ENCODE data around the gene DRD1.

The DRD1 gene

DNA sequence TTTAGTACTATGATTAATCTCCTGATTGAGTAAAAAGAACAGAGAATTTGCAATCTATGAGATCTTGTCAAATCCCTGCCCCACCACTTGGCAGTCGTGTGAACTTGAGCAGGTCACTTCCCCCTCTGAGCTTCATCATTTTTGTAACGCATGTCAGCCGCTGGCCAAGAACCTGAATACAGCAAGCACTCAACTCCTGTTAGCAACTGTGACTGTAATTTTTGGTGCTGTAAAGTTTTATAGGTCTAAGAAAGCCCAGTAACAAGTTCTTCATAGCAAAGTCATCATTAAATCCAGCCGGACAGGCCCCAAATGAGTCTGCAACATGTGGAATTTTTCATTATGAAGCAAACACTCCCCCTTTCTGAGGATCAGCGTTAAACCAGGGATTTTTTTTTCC lies 49.4 kb downstream of the DRD1 start:
- H3K79me2 ChIP-seq (ENCODE audit: insufficient read depth, low read depth): no peaks in the 10 kb centered on the region
- H4K20me1 ChIP-seq (ENCODE audit: insufficient read depth): no peaks in the 10 kb centered on the region
- H3K4me1 ChIP-seq (ENCODE audit: low read depth, poor library complexity, severe bottlenecking): no peaks in the 10 kb centered on the region
- H2AFZ ChIP-seq (ENCODE audit: low read depth): no peak overlapping the region
- H3K36me3 ChIP-seq (ENCODE audit: insufficient read depth): no peaks in the 10 kb centered on the region
- no peak overlapping the region for H3K4me3 ChIP-seq (IDR thresholded peaks at IDR 0.05; ENCODE audit: insufficient read depth, low read depth, low read length)
- H3K4me2 ChIP-seq: no peak overlapping the region
- H3K27ac ChIP-seq: no peak overlapping the region
- H3K27me3 ChIP-seq (ENCODE audit: insufficient read depth, low read depth): no peaks in the 10 kb centered on the region
- TF ChIP-seq, protein P1, sequence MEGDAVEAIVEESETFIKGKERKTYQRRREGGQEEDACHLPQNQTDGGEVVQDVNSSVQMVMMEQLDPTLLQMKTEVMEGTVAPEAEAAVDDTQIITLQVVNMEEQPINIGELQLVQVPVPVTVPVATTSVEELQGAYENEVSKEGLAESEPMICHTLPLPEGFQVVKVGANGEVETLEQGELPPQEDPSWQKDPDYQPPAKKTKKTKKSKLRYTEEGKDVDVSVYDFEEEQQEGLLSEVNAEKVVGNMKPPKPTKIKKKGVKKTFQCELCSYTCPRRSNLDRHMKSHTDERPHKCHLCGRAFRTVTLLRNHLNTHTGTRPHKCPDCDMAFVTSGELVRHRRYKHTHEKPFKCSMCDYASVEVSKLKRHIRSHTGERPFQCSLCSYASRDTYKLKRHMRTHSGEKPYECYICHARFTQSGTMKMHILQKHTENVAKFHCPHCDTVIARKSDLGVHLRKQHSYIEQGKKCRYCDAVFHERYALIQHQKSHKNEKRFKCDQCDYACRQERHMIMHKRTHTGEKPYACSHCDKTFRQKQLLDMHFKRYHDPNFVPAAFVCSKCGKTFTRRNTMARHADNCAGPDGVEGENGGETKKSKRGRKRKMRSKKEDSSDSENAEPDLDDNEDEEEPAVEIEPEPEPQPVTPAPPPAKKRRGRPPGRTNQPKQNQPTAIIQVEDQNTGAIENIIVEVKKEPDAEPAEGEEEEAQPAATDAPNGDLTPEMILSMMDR (conservative IDR thresholded peaks at IDR 0.05; ENCODE audit: low read depth, low read length): no peak
- no peak overlapping the region for H3K9ac ChIP-seq

DNA sequence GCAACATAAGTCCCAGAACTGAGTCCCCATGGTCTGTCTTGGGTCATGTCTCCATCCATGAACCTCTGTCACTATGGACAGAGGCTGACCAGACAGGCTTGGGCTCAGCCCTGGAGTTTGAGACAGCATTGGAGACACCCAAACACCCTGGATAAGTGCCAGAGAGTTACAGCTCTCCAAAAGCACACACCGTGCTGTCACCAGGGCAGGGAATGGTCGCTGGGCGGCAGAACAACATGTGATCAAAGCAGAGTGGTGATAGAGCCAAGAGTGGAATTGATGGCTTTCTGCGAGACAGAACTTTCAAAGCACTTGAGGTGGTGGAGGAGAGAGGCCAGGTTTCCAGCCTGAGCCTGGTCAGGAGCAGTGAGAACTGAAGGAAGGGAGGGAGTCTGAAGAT lies 50.1 kb downstream of the DRD1 start:
- Histone ChIP-seq H3K36me3 (ENCODE audit: insufficient read depth) (no peaks in the 10 kb centered on the region), H3K4me3 (IDR thresholded peaks at IDR 0.05; ENCODE audit: insufficient read depth, low read depth, low read length) (no peak overlapping the region), H3K9ac (no peak overlapping the region), H3K79me2 (ENCODE audit: insufficient read depth, low read depth) (no peaks in the 10 kb centered on the region), H2AFZ (ENCODE audit: low read depth) (no peak overlapping the region), H3K27me3 (ENCODE audit: insufficient read depth, low read depth) (no peaks in the 10 kb centered on the region), H4K20me1 (ENCODE audit: insufficient read depth) (no peaks in the 10 kb centered on the region), H3K4me1 (ENCODE audit: low read depth, poor library complexity, severe bottlenecking) (no peaks in the 10 kb centered on the region), H3K27ac (no peak overlapping the region), H3K4me2 (no peak overlapping the region)
- TF ChIP-seq, protein P1 (conservative IDR thresholded peaks at IDR 0.05; ENCODE audit: low read depth, low read length): no peak

DNA sequence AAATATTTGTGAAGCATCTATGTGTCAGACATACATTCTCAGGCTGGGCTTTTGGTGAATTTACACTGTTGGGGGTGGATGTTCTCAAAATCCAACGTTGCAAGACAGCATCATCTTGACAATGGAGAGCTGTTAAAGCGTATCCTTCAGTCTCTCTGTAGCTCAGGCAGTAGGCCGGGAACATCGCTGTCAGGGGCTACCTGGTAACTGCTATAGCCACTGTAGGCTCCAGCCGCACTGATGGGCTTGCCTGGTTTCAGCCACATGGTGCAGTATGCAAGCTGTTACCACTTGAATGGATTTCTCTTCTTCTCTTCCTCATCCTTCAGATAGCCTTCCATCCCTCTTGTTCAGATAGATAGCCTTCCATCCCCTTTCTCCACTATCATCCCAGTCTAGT lies 51.7 kb downstream of the DRD1 start:
- no peak overlapping the region for H3K9ac ChIP-seq
- no peak overlapping the region for H3K4me2 ChIP-seq
- no peak overlapping the region for H3K27ac ChIP-seq
- no peak overlapping the region for H3K4me3 ChIP-seq (IDR thresholded peaks at IDR 0.05; ENCODE audit: insufficient read depth, low read depth, low read length)
- no peaks in the 10 kb centered on the region for H3K36me3 ChIP-seq (ENCODE audit: insufficient read depth)
- H2AFZ ChIP-seq (ENCODE audit: low read depth): no peak overlapping the region
- H3K4me1 ChIP-seq (ENCODE audit: low read depth, poor library complexity, severe bottlenecking): no peaks in the 10 kb centered on the region
- H4K20me1 ChIP-seq (ENCODE audit: insufficient read depth): no peaks in the 10 kb centered on the region
- no peaks in the 10 kb centered on the region for H3K27me3 ChIP-seq (ENCODE audit: insufficient read depth, low read depth)
- TF ChIP-seq, protein P1 (conservative IDR thresholded peaks at IDR 0.05; ENCODE audit: low read depth, low read length): no peak
- H3K79me2 ChIP-seq (ENCODE audit: insufficient read depth, low read depth): no peaks in the 10 kb centered on the region

DNA sequence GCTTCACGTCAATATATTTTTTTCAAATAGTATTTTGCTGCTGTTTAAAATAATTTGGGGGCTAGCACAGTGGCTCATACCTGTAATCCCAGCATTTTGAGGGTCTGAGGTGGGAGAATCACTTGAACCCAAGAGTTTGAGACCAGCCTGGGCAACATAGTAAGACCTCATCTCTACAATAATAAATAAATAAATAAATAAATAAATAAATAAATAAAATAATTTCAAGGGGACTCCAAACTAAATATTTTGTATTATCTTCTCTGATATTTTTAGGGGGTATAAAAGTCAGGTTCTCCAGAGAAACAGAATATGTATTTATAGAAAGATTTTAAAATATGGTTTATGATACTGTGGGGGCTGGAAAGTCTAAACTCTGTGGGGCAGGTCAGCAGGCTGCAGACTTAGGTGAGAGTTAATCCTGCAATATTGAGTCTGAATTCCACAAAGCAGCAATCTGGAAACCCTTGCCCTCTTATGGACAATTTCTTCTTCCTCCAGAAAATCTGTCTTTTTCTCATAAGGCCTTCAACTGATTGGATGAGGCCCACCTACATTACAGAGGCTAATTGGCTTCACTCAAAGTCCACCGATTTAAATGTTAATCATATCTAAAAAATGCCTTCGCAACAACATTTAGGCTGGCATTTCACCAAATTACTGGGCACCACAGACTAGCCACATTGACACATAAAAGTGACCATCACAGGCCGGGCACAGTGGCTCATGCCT lies 53.5 kb downstream of the DRD1 start:
- Histone ChIP-seq H3K27me3 (ENCODE audit: insufficient read depth, low read depth) (no peaks in the 10 kb centered on the region), H3K79me2 (ENCODE audit: insufficient read depth, low read depth) (no peaks in the 10 kb centered on the region), H3K4me1 (ENCODE audit: low read depth, poor library complexity, severe bottlenecking) (no peaks in the 10 kb centered on the region), H3K4me3 (IDR thresholded peaks at IDR 0.05; ENCODE audit: insufficient read depth, low read depth, low read length) (no peak overlapping the region), H3K4me2 (no peak overlapping the region), H3K9ac (no peak overlapping the region), H2AFZ (ENCODE audit: low read depth) (no peak overlapping the region), H4K20me1 (ENCODE audit: insufficient read depth) (no peaks in the 10 kb centered on the region), H3K27ac (no peak overlapping the region), H3K36me3 (ENCODE audit: insufficient read depth) (no peaks in the 10 kb centered on the region)
- TF ChIP-seq, protein P1 (conservative IDR thresholded peaks at IDR 0.05; ENCODE audit: low read depth, low read length): no peak

Data from KMS-11 (cell line).